Fibroblast of lung (primary cell): ENCODE measurements around the gene ALDH4A1.

Experiments
- CTCF ChIP-seq, 2 donors: IDR thresholded peaks in 1 of 2; conservative IDR thresholded peaks in 1 of 2; 1 replicate in 1 of 2; 2 replicates in 1 of 2; pipeline ENCODE4 v1.5.1; 2011 to 2012; ENCODE audit warnings: low read length in 2 of 2, control low read depth in 1 of 2, inconsistent platforms in 1 of 2, low read depth in 1 of 2, mild to moderate bottlenecking in 1 of 2
- EZH2 ChIP-seq: IDR thresholded peaks from 2 replicates; pipeline ENCODE4 v1.5.1; 2012; ENCODE audit warnings: low read length, control low read depth, mild to moderate bottlenecking; ENCODE audit errors: missing control alignments

GRCh38 chr1:18928985-18929384 lies 26.6 kb upstream of the ALDH4A1 start:
- TF ChIP-seq CTCF (conservative IDR thresholded peaks at IDR 0.05 in 1 of 2, IDR thresholded peaks at IDR 0.05 in 1 of 2; ENCODE audit: low read depth in 1 of 2, low read length in 2 of 2) (no peak), EZH2 (no peak)
